A673 (cell line): ENCODE data around the gene ALDH2. TPM values are rescaled to one million over a fixed set of nuclear protein-coding genes. Genes with fewer than 3 reads are reported as not detected.

Experiments
- BruUV-seq: library from RNA; stranded (reverse); fragments of 400-500 nt; replicated peaks from 2 replicates; lab custom pipeline; 2021; lab: Mats Ljungman, UMichigan
- CTCF ChIA-PET: fragments of 300-600 bp; sonication (Branson Sonifier 250); formaldehyde crosslinking; loops from one replicate; lab custom pipeline; 2022; ENCODE audit warnings: antibody characterized with exemption; lab: Charles Lee
- POLR2A ChIA-PET: fragments of 300-600 bp; sonication (Branson Sonifier 250); formaldehyde crosslinking; loops from one replicate; lab custom pipeline; 2022; ENCODE audit warnings: antibody characterized with exemption; ENCODE audit not compliant: low non-redundant PET; lab: Charles Lee
- DNase-seq: peaks from one replicate; pipeline ENCODE4 v3.0.0-alpha.2; 2015; ENCODE audit warnings: low spot score
- H3K27ac ChIP-seq: fragments of 200-600 bp; sonication (generic); 2 replicates; pipeline ENCODE4 v1.5.1; 2016; ENCODE audit warnings: mixed run types, low read depth, mild to moderate bottlenecking, mixed read lengths, antibody characterized with exemption, low read length; ENCODE audit not compliant: poor library complexity, severe bottlenecking
- H3K27me3 ChIP-seq: fragments of 200-600 bp; sonication (generic); replicated peaks from 2 replicates; pipeline ENCODE4 v1.6.1; 2017; ENCODE audit warnings: mixed run types, low read depth, mild to moderate bottlenecking, mixed read lengths, antibody characterized with exemption, low read length; ENCODE audit not compliant: insufficient read depth, poor library complexity
- H3K36me3 ChIP-seq: fragments of 200-600 bp; sonication (generic); 2 replicates; pipeline ENCODE4 v1.6.1; 2016; ENCODE audit warnings: mixed run types, mild to moderate bottlenecking, mixed read lengths, antibody characterized with exemption, low read length; ENCODE audit not compliant: insufficient read depth, poor library complexity, severe bottlenecking
- H3K4me1 ChIP-seq: fragments of 200-600 bp; sonication (generic); 2 replicates; pipeline ENCODE4 v1.6.1; 2017; ENCODE audit warnings: mixed run types, mild to moderate bottlenecking, mixed read lengths, antibody characterized with exemption, low read length; ENCODE audit not compliant: insufficient read depth, poor library complexity, severe bottlenecking
- H3K4me3 ChIP-seq: fragments of 200-600 bp; sonication (generic); 2 replicates; pipeline ENCODE4 v1.5.1; 2016; ENCODE audit warnings: low read depth, mixed run types, mild to moderate bottlenecking, mixed read lengths, low read length; ENCODE audit not compliant: poor library complexity, severe bottlenecking
- H3K9me3 ChIP-seq: fragments of 200-600 bp; sonication (generic); 2 replicates; pipeline ENCODE4 v1.6.1; 2016; ENCODE audit warnings: mixed run types, low read depth, mild to moderate bottlenecking, mixed read lengths, antibody characterized with exemption, low read length; ENCODE audit not compliant: poor library complexity, severe bottlenecking
- EZH2 ChIP-seq: fragments of 200-600 bp; sonication (generic); IDR thresholded peaks from 2 replicates; pipeline ENCODE4 v1.6.1; 2017; ENCODE audit warnings: borderline replicate concordance, low read depth, mild to moderate bottlenecking, mixed read lengths, antibody characterized with exemption, low read length; ENCODE audit not compliant: poor library complexity, severe bottlenecking
- intact Hi-C: fragments of 100-400 bp; cut with micrococcal nuclease; formaldehyde crosslinking; loops from one replicate; pipeline ENCODE4 v1.10.0; 2022; ENCODE audit not compliant: unreplicated experiment
- total RNA-seq: library from RNA; stranded (reverse); gene quantifications from 2 replicates; pipeline ENCODE4 v1.2.3, GENCODE V29; 2021
- TF ChIP-seq, protein P1 (sequence below): fragments of 300-800, 200-600 bp; sonication (generic); conservative IDR thresholded peaks from 2 replicates; pipeline ENCODE4 v1.5.1; 2017; ENCODE audit warnings: low read depth, mild to moderate bottlenecking, antibody characterized with exemption, low read length, moderate library complexity, mixed read lengths

The ALDH2 gene
- total RNA-seq, 1 experiment from 2014 or later: 24.5 TPM

DNA sequence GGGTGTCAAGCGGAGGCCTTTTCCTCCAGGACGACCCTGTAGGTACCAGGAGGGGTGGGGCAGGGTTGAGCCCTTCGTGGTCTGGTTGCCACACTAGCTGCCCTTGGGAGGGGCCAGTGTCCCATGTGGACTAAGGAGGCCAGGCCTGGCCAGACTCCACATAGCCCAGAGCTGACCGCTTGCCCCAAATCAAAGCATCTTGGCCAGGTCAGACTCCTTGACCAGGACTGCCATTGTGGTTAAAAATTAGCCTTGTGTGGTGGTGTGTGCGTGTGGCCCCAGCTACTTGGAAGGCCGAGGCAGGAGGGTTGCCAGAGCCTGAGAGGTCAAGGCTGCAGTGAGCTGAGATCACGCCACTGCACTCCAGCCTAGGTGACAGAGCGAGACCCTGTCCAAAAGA, 24.8 kb downstream of the ALDH2 start:
- Histone ChIP-seq H3K27ac (no peak overlapping the region), H3K27me3 (no peaks in the 10 kb centered on the region), H3K4me3 (no peak overlapping the region), H3K4me1 (peaks cover 5% of the 10 kb centered on the region), H3K9me3 (no peaks in the 10 kb centered on the region), H3K36me3 (peaks cover 19% of the 10 kb centered on the region)
- TF ChIP-seq EZH2: no peak
- TF ChIP-seq, protein P1, sequence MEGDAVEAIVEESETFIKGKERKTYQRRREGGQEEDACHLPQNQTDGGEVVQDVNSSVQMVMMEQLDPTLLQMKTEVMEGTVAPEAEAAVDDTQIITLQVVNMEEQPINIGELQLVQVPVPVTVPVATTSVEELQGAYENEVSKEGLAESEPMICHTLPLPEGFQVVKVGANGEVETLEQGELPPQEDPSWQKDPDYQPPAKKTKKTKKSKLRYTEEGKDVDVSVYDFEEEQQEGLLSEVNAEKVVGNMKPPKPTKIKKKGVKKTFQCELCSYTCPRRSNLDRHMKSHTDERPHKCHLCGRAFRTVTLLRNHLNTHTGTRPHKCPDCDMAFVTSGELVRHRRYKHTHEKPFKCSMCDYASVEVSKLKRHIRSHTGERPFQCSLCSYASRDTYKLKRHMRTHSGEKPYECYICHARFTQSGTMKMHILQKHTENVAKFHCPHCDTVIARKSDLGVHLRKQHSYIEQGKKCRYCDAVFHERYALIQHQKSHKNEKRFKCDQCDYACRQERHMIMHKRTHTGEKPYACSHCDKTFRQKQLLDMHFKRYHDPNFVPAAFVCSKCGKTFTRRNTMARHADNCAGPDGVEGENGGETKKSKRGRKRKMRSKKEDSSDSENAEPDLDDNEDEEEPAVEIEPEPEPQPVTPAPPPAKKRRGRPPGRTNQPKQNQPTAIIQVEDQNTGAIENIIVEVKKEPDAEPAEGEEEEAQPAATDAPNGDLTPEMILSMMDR: no peak
- POLR2A ChIA-PET: no interaction called here
- no TSS peak for BruUV-seq
- intact Hi-C loops: no loop called here
- CTCF ChIA-PET: no interaction called here
- DNase-seq: no peak

DNA sequence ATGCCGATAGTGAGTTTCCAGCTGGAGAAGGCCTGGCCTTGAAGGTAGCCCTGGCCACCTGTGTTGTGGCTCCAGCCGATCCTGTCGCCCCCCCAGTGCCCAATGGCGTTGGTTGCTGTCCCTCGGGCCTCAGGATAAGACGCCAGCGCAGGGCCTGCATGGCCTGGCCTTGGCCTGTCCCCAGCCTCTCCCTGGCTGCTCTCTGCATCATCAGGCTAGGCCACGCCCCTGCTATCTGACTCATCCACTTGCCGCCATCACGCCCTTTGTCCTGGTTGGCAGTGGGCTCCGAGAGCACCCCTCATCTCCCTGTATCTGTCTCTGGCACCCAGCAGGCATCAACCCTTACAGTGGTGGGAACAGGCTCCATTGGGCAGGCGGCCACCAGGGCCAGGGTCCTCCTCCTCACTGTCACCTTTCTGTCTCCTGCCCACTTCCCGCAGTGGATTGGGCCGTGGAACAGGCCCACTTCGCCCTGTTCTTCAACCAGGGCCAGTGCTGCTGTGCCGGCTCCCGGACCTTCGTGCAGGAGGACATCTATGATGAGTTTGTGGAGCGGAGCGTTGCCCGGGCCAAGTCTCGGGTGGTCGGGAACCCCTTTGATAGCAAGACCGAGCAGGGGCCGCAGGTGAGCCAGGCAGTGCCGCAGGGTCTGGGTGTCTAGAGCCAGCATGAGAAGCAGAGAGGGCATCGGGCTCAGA, 25.6 kb downstream of the ALDH2 start:
- ChIA-PET CTCF (no interaction called here), POLR2A (no interaction called here)
- H3K27me3 ChIP-seq: no peaks in the 10 kb centered on the region
- no peak overlapping the region for H3K27ac ChIP-seq
- H3K36me3 ChIP-seq: peaks cover 19% of the 10 kb centered on the region
- intact Hi-C loops: no loop called here
- H3K4me3 ChIP-seq: no peak overlapping the region
- no peak for DNase-seq
- no peaks in the 10 kb centered on the region for H3K9me3 ChIP-seq
- TF ChIP-seq, protein P1: no peak
- no peak for TF ChIP-seq EZH2
- no TSS peak for BruUV-seq
- H3K4me1 ChIP-seq: peaks cover 5% of the 10 kb centered on the region

DNA sequence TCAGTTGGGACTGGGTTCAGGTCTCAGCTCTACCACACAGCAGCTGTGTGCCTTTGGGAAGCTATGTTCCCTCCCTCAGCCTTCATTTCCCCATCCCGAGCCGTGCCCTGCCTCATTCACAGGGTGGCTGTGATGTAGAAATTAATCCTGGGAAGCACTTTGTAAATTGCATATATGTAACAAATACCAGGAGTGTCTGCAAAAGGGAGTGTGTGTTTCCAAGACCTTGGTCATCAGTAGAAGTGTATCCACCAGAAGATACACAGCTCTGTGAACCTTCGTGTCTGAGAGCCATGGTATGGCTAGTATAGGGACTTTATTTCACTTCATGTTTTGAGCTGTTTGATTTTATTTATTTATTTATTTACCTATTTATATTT, 26.1 kb downstream of the ALDH2 start:
- CTCF ChIA-PET: no interaction called here
- no TSS peak for BruUV-seq
- H3K4me3 ChIP-seq: no peak overlapping the region
- H3K27me3 ChIP-seq: no peaks in the 10 kb centered on the region
- peaks cover 5% of the 10 kb centered on the region for H3K4me1 ChIP-seq
- no peak for DNase-seq
- H3K27ac ChIP-seq: no peak overlapping the region
- intact Hi-C loops: no loop called here
- POLR2A ChIA-PET: no interaction called here
- TF ChIP-seq, protein P1: no peak
- TF ChIP-seq EZH2: no peak
- no peaks in the 10 kb centered on the region for H3K9me3 ChIP-seq
- peaks cover 19% of the 10 kb centered on the region for H3K36me3 ChIP-seq
